ENCODE data around the gene CYP39A1. TPM values are rescaled to one million over a fixed set of nuclear protein-coding genes. Genes with fewer than 3 reads are reported as not detected.

Gene CYP39A1
- total RNA-seq, 1 donor: 0.63 TPM

DNA sequence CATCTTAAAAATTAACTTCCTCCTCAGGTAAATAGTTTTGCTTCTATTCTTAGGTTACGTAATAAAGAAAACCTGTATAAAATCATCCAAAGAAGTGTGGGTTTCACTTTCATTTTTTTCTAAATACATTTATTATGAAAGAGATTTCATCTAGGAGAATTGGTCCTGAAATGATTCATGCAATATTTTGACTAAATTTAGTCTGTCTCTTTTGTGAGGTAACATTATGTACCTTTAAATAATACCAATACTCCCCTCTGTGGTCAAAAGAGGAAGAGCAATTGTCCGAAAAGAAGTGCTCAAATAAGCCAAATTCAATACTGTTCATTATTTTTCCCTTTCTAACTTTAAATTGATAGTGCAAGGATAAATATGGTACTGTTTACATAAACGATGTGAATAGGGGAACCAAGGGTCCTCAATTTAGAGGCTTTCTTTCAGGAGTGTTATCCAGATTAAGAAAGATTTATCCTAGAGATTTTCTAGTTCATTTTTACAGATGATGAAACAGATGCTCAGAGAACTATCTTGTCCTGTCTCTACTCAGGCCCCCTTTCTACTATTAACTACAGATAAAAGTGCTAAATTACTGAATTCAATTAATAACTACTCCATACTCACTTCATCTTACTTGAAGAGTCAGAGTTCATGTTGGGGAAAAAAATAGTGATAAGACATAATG lies 26.2 kb downstream of the CYP39A1 start:
- peak; percentile 67 for DNase-seq (ENCODE audit: low read depth)
- no peak overlapping the region for H3K4me3 ChIP-seq (ENCODE audit: low read depth, low read length)
- TF ChIP-seq, protein P1, sequence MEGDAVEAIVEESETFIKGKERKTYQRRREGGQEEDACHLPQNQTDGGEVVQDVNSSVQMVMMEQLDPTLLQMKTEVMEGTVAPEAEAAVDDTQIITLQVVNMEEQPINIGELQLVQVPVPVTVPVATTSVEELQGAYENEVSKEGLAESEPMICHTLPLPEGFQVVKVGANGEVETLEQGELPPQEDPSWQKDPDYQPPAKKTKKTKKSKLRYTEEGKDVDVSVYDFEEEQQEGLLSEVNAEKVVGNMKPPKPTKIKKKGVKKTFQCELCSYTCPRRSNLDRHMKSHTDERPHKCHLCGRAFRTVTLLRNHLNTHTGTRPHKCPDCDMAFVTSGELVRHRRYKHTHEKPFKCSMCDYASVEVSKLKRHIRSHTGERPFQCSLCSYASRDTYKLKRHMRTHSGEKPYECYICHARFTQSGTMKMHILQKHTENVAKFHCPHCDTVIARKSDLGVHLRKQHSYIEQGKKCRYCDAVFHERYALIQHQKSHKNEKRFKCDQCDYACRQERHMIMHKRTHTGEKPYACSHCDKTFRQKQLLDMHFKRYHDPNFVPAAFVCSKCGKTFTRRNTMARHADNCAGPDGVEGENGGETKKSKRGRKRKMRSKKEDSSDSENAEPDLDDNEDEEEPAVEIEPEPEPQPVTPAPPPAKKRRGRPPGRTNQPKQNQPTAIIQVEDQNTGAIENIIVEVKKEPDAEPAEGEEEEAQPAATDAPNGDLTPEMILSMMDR (IDR thresholded peaks at IDR 0.05; ENCODE audit: insufficient read depth, low read length): peak; percentile 64

DNA sequence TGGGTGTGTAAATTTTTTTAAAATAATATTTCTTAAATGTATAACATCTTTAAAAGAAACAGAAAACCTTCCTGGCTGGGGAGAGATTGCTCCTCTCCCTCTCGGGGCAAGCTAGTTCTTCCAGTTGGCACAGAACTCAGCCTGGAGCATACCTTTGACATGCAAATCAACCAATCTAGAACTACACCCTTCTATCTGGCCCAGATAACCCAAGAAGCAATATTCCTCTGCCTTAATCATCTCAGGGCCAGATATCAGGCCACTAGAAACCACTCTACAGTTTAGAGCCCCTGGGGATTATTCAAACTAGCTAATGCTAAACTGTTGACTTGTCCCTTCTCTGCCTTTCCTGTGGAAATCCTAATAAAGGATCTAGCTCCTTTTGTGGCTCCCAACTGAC lies 33.9 kb downstream of the CYP39A1 start:
- H3K4me3 ChIP-seq (ENCODE audit: low read depth, low read length): no peak overlapping the region
- no peak for DNase-seq (ENCODE audit: low read depth)
- TF ChIP-seq, protein P1 (IDR thresholded peaks at IDR 0.05; ENCODE audit: insufficient read depth, low read length): no peak

DNA sequence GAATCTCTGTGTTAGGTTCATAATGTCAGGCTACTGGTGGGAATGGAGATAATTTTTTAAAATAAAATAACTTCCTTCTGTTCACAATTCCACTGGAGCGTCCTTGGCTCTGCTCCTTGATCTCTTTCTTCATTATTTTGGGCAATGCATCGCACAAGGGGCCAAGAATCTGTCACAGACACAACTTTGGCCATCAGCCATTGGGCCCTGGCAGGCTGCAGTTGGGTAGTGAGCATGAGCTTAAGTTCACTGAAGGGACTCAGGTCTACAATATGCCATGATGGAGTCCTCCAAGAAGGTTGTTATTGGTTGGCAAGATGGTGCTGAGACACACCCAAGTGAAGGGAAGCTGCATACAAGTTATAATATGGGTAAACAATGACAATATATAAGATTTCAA lies 40.0 kb downstream of the CYP39A1 start:
- DNase-seq (ENCODE audit: low read depth): no peak
- TF ChIP-seq, protein P1 (IDR thresholded peaks at IDR 0.05; ENCODE audit: insufficient read depth, low read length): no peak
- no peak overlapping the region for H3K4me3 ChIP-seq (ENCODE audit: low read depth, low read length)

DNA sequence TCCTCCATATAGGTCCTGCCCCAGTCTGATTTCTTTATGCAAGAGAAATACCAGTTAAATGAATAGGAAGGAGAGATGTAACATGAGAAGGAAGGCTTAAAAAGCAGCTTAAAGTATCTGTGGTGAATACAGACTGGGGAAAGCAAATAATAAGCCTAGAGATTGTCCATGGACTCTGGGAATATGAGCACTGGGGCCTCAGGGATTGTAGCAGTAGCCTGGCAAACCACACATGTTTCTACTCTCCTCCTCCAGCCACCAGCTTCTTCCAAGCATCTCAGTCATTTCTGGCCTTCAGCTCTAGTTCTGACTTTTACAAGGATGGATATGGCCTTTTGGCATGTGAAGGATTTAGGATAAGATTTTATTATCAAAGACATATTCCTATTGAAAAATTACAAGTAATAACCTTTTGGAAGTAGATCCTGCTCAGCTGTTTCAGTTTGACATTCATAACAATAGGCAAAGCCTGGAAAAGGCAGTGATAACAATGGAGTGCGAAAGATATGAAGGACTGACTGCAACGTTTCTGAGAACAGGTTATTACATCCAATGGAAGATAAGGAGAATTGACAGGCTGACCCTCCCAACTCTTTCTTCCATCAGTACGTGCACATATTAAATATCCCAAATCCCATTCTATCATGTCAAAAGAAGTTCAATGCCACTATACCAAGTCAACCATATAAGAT lies 41.6 kb downstream of the CYP39A1 start:
- H3K4me3 ChIP-seq (ENCODE audit: low read depth, low read length): no peak overlapping the region
- DNase-seq (ENCODE audit: low read depth): no peak
- TF ChIP-seq, protein P1 (IDR thresholded peaks at IDR 0.05; ENCODE audit: insufficient read depth, low read length): no peak

DNA sequence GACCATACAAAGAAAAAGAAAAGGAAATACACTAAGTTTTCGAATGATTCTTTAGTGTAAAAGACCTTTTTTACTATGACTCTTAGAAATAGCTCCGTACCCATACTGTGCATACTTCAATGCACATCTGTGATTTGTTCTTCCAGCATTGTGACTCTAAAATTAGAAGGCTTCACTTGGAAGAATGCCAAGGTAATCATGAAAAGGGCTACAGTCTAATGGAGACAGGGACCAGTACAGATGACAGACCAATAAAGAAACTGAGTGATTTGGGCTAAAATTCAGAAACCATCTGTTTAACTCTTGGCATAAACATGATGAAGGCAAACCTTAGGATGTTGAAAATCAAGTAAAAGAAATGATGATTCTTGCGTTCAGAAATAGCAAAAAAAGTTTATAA lies 46.3 kb downstream of the CYP39A1 start:
- no peak for DNase-seq (ENCODE audit: low read depth)
- TF ChIP-seq, protein P1 (IDR thresholded peaks at IDR 0.05; ENCODE audit: insufficient read depth, low read length): no peak
- H3K4me3 ChIP-seq (ENCODE audit: low read depth, low read length): no peak overlapping the region

DNA sequence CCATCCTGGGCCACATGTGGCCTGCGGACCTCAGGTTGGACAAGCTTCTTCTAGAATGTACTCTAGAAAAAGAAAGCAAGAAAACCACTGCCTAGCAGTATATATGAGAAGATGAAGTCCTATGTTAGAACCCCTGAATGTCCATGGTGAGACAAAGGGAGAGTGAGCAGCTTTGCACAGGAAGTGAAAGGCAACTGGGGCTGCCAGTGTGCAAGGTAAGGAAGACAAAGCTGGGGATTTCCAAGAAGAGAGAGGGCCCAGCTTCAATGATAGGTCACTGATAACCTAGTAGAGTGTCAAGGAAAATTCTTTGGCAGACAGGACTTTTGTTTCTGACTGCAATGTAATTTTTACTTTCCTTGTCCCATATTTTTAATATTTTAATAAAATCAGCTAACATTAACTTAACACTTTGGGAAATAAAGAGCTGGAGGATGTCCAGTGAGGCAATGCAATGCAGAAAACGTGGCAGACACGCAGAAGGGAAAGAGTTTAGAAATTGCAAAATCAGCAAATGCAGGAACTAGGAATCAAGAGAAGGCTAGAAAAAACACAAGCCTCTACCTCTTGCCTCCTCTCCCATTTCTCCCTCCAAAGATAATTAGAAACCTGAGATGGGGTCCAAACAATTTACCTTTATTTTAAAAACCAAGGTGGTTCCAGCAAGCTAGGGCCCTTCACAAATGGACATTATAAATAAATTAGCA lies 47.4 kb downstream of the CYP39A1 start:
- DNase-seq (ENCODE audit: low read depth): no peak
- TF ChIP-seq, protein P1 (IDR thresholded peaks at IDR 0.05; ENCODE audit: insufficient read depth, low read length): no peak
- no peak overlapping the region for H3K4me3 ChIP-seq (ENCODE audit: low read depth, low read length)
